ENCODE results near the gene GRXCR1. TPM values are rescaled to one million over a fixed set of nuclear protein-coding genes. Genes with fewer than 3 reads are reported as not detected.
A peak's percentile ranks its signal among the peaks of the same experiment; 100 is the strongest.

GRXCR1 gene
- not detected for polyA plus RNA-seq (2012; ENCODE audit: insufficient read depth, insufficient read length)

- no peak for DNase-seq (ENCODE audit: low read depth, low spot score)
- H3K4me3 ChIP-seq (ENCODE audit: low read length), result no peak within 1 kb of the TSS
These were observed at the start of gene GRXCR1 for GRCh38 chr4:42892413-42892812. Gene GRXCR1 (plus strand): TSS chr4:42892713. CDS start chr4:42893267, 554 bp downstream.

GRCh38 chr4:42843694-42844093 is 48.8 kb upstream of the GRXCR1 start:
- DNase-seq (ENCODE audit: low read depth, low spot score), result no peak
- H3K4me3 ChIP-seq (ENCODE audit: low read length), result no peak overlapping the region

- no peak overlapping the region for H3K4me3 ChIP-seq (ENCODE audit: low read length)
- no peak for DNase-seq (ENCODE audit: low read depth, low spot score)
These were observed 48.0 kb upstream of the GRXCR1 start for GRCh38 chr4:42844422-42845070.

GRCh38 chr4:42845586-42845985 is 46.9 kb upstream of the GRXCR1 start:
- no peak overlapping the region for H3K4me3 ChIP-seq (ENCODE audit: low read length)
- DNase-seq (ENCODE audit: low read depth, low spot score), result no peak

GRCh38 chr4:42855779-42856178 is 36.7 kb upstream of the GRXCR1 start:
- DNase-seq (ENCODE audit: low read depth, low spot score), result no peak
- no peak overlapping the region for H3K4me3 ChIP-seq (ENCODE audit: low read length)

- H3K4me3 ChIP-seq (ENCODE audit: low read length), result no peak overlapping the region
- peak; percentile 42 for DNase-seq (ENCODE audit: low read depth, low spot score)
These were observed 26.8 kb upstream of the GRXCR1 start for GRCh38 chr4:42865572-42866189.

GRCh38 chr4:42871261-42871660 is 21.3 kb upstream of the GRXCR1 start:
- H3K4me3 ChIP-seq (ENCODE audit: low read length), result no peak overlapping the region
- no peak for DNase-seq (ENCODE audit: low read depth, low spot score)

- no peak overlapping the region for H3K4me3 ChIP-seq (ENCODE audit: low read length)
- DNase-seq (ENCODE audit: low read depth, low spot score), result no peak
These were observed 20.7 kb upstream of the GRXCR1 start for GRCh38 chr4:42871671-42872290.

- no peak for DNase-seq (ENCODE audit: low read depth, low spot score)
- H3K4me3 ChIP-seq (ENCODE audit: low read length), result no peak overlapping the region
These were observed 13.7 kb upstream of the GRXCR1 start for GRCh38 chr4:42878863-42879262.

- no peak overlapping the region for H3K4me3 ChIP-seq (ENCODE audit: low read length)
These were observed 11.3 kb upstream of the GRXCR1 start for GRCh38 chr4:42881253-42881652.

GRCh38 chr4:42891644-42892043 is 869 bp upstream of the GRXCR1 start:
- no peak overlapping the region for H3K4me3 ChIP-seq (ENCODE audit: low read length)
- DNase-seq (ENCODE audit: low read depth, low spot score), result no peak

More at GRCh38 chr4:42881253-42881652, 11.3 kb upstream of the GRXCR1 start:
- no peak for DNase-seq (ENCODE audit: low read depth, low spot score)

- H3K4me3 ChIP-seq (ENCODE audit: low read length), result no peak overlapping the region
- DNase-seq (ENCODE audit: low read depth, low spot score), result no peak
These were observed 2.9 kb downstream of the GRXCR1 start for GRCh38 chr4:42895452-42895851.

GRCh38 chr4:42904986-42905385 is 12.5 kb downstream of the GRXCR1 start:
- DNase-seq (ENCODE audit: low read depth, low spot score), result no peak
- no peak overlapping the region for H3K4me3 ChIP-seq (ENCODE audit: low read length)

- no peak for DNase-seq (ENCODE audit: low read depth, low spot score)
- H3K4me3 ChIP-seq (ENCODE audit: low read length), result no peak overlapping the region
These were observed 13.1 kb downstream of the GRXCR1 start for GRCh38 chr4:42905591-42905990.

- DNase-seq (ENCODE audit: low read depth, low spot score), result no peak
- no peak overlapping the region for H3K4me3 ChIP-seq (ENCODE audit: low read length)
These were observed 13.8 kb downstream of the GRXCR1 start for GRCh38 chr4:42906341-42906740.

GRCh38 chr4:42906891-42907759 is 14.6 kb downstream of the GRXCR1 start:
- H3K4me3 ChIP-seq (ENCODE audit: low read length), result no peak overlapping the region
- no peak for DNase-seq (ENCODE audit: low read depth, low spot score)

- DNase-seq (ENCODE audit: low read depth, low spot score), result no peak
- H3K4me3 ChIP-seq (ENCODE audit: low read length), result no peak overlapping the region
These were observed 17.9 kb downstream of the GRXCR1 start for GRCh38 chr4:42910459-42910858.

- DNase-seq (ENCODE audit: low read depth, low spot score), result no peak
- H3K4me3 ChIP-seq (ENCODE audit: low read length), result no peak overlapping the region
These were observed 22.4 kb downstream of the GRXCR1 start for GRCh38 chr4:42914937-42915336.

- H3K4me3 ChIP-seq (ENCODE audit: low read length), result no peak overlapping the region
- DNase-seq (ENCODE audit: low read depth, low spot score), result no peak
These were observed 23.0 kb downstream of the GRXCR1 start for GRCh38 chr4:42915484-42915883.

GRCh38 chr4:42917296-42917695 is 24.8 kb downstream of the GRXCR1 start:
- no peak for DNase-seq (ENCODE audit: low read depth, low spot score)
- no peak overlapping the region for H3K4me3 ChIP-seq (ENCODE audit: low read length)

All from Jurkat, Clone E6-1 (cell line).